IPS DF 4.7 (cell line): Measurements from ENCODE around the gene SLC43A1.
"Not testable (repeated sequence)": the region's sequence is repeated elsewhere in the genome, so short reads cannot be mapped to it uniquely, and the experiment has no call there.

Source experiments
- DNase-seq: peaks from one replicate; pipeline ENCODE4 v3.0.0-alpha.2; 2013; ENCODE audit warnings: low spot score; ENCODE audit errors: extremely low read depth

The SLC43A1 gene

DNA sequence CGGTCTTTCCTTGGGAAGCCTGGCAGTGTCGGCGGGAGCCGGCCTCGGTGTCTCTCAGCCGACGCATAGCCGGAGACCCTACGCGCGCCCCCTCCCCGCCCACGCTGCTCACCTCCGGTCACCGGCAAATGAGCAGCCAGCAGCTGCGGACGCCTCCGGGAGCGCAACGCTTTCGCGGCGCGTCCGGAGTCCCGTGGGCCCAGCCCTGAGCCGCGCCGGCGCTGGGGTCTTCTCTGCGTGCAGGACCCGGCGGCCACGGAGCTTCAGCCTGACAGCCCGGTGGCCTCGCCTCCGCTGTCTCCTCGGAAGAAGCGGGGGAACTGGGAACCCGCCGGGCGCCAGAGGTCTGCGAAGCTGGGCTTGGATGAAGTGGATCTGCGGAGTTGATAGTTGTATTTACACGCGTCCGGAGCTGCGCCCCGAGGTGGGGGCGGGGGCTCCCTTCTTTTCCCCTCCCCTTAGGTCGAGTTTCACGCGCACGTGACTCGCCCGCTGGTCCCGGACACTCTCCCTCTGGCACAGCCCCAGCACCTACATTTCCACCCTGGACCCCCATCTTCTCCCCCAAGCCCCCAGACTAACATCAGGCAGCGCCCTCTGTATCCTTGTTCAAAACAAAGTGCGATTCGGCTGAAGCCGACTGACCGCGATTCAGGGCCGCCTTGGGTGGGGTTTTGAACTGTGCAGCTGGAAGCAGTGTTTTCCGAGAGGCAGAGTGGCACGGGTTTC lies at the start of gene SLC43A1:
Gene SLC43A1, minus strand, starts transcription at position 371 of the 729 bp plus-strand sequence. CDS start 1,591 bp downstream, outside the sequence.
- no peak for DNase-seq

DNA sequence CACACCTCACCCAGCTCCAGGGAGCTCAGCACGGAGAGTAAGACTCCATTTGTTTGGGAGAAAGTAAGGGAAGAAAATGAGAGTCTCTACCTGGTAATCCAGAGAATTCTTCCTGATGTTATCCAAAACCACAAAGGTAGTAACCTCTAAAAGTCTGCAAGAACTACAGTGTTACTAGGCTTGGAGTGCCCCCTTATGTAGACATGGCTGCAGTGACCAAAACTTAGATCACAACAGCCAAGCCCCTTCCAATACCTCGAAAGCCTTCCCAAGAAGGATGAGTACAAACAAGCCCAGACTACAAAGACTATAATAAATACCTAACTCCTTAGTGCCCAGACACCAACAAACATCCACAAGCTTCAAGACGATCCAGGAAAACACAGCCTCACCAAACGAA lies 47.1 kb upstream of the SLC43A1 start:
- no peak for DNase-seq

DNA sequence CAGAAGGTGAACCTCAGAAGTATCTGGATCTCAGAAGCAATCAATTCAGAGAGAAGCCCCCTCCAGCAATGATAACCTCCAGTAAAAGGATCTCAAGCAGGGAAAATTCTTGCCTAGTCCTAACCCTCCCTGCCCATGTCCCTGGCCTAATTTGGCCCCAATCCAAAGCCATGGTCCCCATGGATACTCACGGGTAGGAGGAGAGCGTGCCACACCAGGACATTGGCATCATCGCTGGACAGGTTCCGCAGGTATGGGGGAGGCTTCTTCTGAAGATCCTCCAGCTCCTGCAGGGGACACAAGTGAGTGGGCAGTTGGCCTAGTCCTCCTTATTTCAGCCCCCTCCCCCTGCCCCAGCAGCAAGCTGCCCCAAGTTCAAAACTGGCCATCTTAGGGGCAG lies 44.6 kb upstream of the SLC43A1 start:
- no peak for DNase-seq

GRCh38 chr11:57556041-57556440 lies 40.5 kb upstream of the SLC43A1 start:
- DNase-seq = no peak

DNA sequence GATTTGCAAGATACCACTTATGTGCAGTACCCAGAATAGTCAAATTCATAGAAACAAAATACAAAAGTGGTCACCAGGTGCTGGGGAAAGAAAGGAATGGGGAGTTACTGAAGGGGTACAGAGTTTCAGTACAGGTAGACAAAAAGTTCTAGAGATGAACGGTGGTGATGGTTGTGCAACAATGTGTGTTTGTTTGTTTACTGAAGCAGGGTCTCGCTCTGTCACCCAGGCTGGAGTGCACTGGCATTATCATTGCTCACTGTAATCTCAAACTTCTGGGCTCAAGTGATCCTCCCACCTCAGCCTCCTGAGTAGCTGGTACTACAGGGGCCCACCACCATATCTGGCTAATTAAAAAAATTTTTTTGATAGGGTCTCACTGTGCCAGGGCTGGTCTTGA lies 39.9 kb upstream of the SLC43A1 start:
- DNase-seq = no peak

DNA sequence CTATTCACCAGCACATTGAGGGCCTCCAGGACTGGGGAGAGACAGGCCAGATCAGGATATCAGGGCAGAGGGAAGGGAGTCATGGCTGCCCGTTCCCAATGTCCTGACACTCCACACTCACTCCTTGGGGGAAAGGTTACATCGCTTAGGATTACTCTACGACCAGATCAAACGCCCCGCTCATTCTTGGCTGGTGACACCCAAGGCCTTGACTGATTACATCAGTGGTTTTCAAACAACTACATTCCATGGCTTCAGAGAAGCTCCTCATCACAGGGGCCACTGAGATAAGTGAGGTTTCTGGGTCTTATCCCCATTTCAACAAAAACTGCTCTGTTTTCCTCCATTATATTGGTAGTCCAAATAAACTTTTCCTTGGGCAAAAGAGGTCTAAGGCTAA lies 37.0 kb upstream of the SLC43A1 start:
- no peak for DNase-seq

GRCh38 chr11:57551941-57552340 lies 36.4 kb upstream of the SLC43A1 start:
- no peak for DNase-seq

GRCh38 chr11:57549983-57550382 lies 34.5 kb upstream of the SLC43A1 start:
- DNase-seq = no peak

DNA sequence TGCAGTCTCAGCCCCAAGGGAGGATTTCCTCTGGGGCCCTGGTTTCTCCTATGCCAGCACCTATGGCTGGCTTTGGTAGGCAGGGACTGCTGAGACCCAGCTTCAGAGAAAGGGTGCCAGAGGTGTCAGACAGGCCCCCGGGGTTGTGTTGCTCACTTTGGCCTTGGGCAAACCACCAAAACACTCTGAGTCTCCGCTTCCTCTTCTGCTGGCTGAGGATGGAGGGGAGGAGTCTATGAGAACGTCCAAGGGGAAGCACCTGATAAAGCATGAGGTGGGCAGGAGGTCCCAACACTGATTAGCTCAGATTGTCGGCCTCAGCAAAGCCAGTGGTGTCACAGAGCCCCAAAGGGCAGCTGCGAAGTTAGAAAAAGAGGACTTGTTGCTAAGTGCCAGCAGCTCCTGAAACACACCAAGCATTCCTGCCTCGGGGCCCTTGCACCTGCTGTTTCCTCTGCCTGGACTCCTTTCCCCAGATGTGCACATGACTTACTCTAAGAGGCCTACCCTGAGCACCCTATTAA lies 32.4 kb upstream of the SLC43A1 start:
- no peak for DNase-seq

DNA sequence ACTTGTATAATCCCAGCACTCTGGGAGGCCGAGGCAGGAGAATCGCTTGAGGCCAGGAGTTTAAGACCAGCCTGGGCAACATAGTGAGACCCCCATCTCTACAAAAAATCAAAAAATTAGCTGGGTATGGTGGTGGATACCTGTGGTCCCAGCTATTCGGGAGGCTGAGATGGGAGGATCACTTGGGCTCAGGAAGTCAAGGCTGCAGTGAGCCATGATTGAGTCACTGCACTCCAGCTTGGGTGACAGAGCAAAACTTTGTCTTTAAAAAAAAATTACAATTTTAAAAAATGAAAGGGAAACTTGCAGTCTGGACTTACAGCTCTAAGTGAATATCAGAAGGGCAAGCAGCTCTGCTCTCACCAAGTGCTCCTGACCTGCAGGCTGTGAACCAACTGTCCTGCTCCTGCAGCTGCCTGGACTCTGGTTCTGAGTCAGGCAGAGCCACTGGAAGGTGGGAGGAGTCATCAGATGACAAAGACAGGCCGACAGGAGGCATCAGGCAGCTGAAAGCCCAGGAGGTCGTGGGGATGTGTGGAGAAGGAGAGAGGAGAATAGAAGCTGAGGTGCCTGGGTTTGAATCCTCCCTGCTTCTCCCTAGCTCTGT lies 31.5 kb upstream of the SLC43A1 start:
- DNase-seq = no peak

DNA sequence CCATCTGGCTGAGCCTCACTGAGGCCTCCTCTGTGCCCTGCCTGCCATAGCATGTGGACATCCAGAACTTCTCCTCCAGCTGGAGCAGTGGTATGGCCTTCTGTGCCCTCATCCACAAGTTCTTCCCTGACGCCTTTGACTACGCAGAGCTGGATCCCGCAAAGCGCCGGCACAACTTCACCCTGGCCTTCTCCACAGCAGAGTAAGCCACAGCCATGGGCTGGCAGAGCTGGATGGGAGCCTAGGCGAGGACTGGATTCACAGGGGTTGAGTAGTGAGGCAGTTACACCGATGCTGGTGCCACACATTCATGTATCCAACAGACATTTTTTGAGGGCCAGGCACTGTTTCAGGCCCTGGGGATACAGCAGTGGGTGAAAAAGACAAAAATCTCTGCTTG lies 30.9 kb upstream of the SLC43A1 start:
- DNase-seq = no peak

GRCh38 chr11:57545883-57546282 lies 30.4 kb upstream of the SLC43A1 start:
- DNase-seq = no peak

DNA sequence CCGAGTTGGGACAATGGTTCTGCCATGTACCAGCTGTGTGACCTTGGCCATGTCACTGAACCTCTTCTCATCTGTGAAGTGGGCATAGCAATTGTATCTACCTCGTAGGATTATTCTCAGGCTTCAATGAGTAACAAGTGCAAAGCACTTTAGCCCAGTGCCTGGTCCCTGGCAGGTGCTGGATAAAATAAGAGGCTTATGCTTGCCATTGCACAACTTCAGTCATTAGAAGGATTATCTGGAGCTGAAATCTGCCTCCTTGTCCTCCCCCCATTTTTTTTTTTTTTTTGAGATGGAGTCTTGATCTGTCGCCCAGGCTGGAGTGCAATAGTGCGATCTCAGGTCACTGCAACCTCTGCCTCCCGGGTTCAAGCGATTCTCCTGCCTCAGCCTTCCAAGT lies 29.1 kb upstream of the SLC43A1 start:
- DNase-seq = no peak

- no peak for DNase-seq
These were observed 28.1 kb upstream of the SLC43A1 start for GRCh38 chr11:57543593-57543992.

GRCh38 chr11:57542582-57542981 lies 27.1 kb upstream of the SLC43A1 start:
- no peak for DNase-seq

DNA sequence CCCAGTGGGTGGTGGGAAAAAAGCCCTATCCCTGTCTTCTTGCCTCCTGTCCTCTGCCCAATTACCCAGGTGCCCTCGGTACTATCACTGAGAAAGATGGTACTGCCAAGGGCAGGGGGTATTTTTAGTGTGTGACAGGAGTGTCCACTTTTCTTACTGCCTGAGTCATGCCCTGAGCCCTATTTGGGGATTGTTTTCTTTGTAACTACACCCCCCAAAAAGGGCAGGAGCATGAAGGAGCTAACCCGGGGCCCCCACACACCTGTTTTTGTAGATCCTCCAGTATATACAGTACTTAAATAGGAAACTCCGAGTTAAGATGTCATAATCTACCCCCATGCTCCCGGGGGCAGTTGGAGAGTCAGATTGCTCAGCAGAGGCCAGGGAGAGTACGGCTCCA lies 25.7 kb upstream of the SLC43A1 start:
- no peak for DNase-seq

DNA sequence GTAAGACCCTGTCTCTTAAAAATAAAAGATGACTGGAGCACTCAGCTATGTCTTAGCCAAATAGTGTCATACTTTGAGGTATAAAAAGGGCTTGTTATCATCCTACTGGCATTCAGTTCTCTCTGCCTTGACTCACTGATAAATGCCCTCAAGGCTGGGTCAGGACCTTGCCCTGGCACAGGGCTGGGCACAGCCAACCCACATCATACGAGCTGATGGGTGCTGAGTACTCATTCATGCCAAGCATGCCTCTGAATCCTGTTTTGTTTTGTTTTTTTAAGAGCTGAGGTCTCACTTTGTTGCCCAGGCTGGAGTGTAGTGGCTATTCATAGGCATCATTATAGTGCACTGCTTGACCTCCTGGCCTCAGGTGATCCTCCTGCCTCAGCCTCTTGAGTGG lies 23.8 kb upstream of the SLC43A1 start:
- no peak for DNase-seq

GRCh38 chr11:57536947-57537619 lies 21.6 kb upstream of the SLC43A1 start, which contains the start of gene SMTNL1:
Gene SMTNL1, plus strand, starts transcription at chr11:57537595. Its CDS starts 5,048 bp downstream, at chr11:57542643.
- no peak for DNase-seq

DNA sequence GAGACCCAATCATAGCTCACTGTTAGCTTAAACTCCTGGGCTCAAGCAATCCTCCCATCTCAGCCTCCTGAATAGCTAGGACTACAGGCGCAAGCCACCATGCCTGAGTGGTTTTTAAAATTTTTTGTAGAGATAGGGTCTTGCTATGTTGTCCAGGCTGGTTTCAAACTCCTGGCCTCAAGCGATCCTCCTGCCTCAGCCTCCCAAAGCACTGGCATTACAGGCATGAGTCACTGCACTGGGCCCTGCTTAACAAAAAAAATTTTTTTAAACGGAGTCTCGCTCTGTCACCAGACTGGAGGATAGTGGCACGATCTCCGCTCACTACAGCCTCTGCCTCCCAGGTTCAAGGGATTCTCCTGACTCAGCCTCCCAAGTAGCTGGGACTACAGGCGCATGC lies 18.9 kb upstream of the SLC43A1 start:
- DNase-seq = not testable (repeated sequence)

DNA sequence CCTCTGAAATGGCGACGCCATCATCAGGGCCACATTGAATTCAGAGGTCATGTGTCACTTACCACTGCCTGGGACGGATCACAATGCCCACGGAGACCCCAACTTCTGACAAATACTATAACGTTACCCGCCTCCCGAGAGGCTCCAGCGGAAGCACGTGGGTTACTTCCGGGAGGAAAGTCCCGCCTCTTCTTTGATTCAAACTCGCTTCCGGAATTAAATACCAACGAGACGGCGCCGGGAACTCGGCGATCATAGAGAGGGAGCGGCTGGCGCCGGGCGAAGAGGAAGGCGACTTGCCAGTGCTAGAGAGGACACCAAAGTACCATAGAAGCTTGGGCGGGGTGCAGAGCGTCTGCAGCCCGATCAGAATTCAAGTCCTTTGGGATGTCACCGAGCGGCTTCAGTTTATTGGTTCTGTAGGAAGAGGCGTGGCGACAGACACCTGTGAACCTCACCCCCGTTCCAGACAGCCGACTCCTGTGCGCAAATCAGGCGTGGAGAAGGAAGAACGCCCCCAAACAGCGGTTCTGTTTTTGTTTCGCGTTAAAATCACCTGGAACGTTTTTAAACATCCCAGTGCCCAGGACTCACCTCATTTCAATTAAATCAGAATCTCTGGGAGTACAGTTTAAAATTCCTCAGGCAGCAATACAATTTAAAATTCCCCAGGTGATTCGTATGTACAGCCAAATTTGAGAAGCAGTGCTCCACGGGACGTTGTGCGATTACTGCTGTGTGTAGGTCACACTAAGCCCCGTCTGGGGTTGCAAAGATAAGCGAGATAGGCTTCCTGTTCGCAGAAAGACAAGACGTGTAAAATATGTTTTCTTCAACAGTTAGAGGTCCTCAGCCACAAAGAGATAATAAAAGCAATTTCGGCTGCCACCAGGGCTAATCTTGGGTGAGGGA lies 15.3 kb upstream of the SLC43A1 start, which contains the start of gene TIMM10:
Gene TIMM10, minus strand, starts transcription at position 159 of the 912 bp plus-strand sequence. CDS start 565 bp downstream, outside the sequence.
- peak; percentile 99 for DNase-seq

DNA sequence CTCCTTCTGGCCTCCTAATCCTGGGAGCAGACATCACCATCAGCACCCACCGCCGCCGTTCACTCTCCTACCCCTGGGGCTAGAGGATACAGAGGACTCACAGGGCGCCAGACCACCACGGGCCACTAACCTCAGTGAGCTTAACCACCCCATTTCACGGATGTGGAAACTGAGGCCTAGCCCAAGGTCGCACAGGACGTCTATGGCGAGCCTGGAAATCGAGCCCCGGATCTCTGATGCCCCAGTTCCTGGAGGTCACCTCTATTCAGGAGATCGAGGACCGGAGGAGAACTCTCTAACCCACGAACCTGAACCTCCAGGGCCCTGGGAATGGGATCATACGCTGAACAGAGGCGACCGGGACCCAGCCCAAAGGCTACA lies 14.7 kb upstream of the SLC43A1 start:
- no peak for DNase-seq
